ENCODE measurements around the gene FAM13B.
A peak's percentile ranks its signal among the peaks of the same experiment; 100 is the strongest.
"Not testable (repeated sequence)": the region's sequence is repeated elsewhere in the genome, so short reads cannot be mapped to it uniquely, and the experiment has no call there.

Gene FAM13B

DNA sequence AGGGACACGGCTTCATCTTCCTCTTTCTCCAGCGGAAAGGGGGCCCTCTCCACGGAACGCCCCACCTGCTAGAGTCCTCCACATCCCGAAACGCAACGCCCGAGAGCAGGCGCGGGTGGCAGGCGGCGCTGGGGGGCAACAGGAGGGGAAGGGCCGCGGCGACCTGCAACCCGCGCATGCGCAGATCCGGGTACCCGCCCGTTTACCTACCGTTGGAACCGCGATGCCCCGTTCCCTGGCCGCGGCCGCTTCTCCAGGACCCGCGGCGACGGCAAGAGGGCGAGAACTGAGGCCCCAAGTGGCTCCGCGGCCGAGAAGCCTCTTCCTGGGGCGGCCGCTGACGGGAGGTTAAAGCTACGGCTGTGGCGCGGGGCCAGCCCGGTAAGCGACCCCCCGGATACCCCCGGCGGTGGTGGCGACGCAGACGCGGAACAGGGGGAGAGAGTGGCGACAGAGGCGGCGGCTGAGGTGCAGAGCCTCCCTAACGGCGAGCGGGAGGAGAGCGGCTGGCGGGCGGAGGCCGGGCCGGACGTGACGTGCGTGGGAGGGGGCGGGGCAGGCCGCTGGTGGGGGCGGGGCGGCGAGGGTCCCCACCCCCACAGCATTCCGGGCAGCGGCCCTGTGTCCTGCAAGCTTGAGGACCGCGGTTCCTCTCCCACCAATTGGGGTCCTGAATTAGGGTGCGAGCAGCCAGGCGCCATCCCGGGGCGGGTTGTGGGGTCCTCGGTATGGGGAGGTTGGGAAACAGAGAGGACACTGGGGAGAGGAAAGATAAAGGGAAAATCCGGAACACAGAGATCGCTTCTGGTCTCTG lies at the start of gene FAM13B:
Gene FAM13B, minus strand, starts transcription at position 508 of the 814 bp plus-strand sequence. CDS start 13,968 bp downstream, outside the sequence.
- Histone ChIP-seq H3K9me3 (ENCODE audit: control insufficient read depth in 1 of 2, low read length in 2 of 2) (no peaks in the 10 kb centered on the region), H3K27me3 (ENCODE audit: low read depth, low read length) (no peaks in the 10 kb centered on the region), H3K4me1 (ENCODE audit: control insufficient read depth in 1 of 2, insufficient read depth in 2 of 2, low read length in 2 of 2) (peaks cover 16 to 41% of the 10 kb centered on the region in 2 donors), H3K27ac (ENCODE audit: low read length) (peak within 1 kb of the TSS; percentile 96), H3K4me3 (ENCODE audit: low read depth in 1 of 2, low read length in 2 of 2) (peak within 1 kb of the TSS; percentile 94 to 95), H3K36me3 (ENCODE audit: control insufficient read depth in 1 of 2, insufficient read depth in 2 of 2, low read length in 2 of 2) (peaks cover 0 to 10% of the 10 kb centered on the region in 2 donors)

DNA sequence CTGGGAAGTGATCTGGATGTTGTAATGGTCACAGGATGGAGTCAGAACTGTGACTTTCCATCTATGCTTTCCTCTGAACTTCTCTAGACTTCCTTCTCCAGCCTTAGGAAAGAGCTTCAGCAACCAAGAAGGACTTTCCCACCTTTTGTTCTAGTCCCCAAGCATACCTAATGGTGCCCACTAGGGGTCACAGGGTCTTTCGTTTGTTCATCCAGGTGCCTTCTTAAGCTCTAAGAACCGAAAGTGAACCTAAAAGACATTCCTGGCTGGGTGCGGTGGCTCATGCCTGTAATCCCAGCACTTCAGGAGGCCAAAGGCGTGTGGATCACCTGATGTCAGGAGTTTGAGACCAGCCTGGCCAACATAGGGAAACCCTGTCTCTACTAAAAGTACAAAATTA lies 49.2 kb upstream of the FAM13B start:
- no peak overlapping the region for H3K27ac ChIP-seq (ENCODE audit: low read length)
- H3K36me3 ChIP-seq (ENCODE audit: control insufficient read depth in 1 of 2, insufficient read depth in 2 of 2, low read length in 2 of 2) = no peaks in the 10 kb centered on the region
- no peak overlapping the region for H3K4me3 ChIP-seq (ENCODE audit: low read depth in 1 of 2, low read length in 2 of 2)
- H3K27me3 ChIP-seq (ENCODE audit: low read depth, low read length) = no peaks in the 10 kb centered on the region
- no peaks in the 10 kb centered on the region for H3K4me1 ChIP-seq (ENCODE audit: control insufficient read depth in 1 of 2, insufficient read depth in 2 of 2, low read length in 2 of 2)
- H3K9me3 ChIP-seq (ENCODE audit: control insufficient read depth in 1 of 2, low read length in 2 of 2) = no peaks in the 10 kb centered on the region

DNA sequence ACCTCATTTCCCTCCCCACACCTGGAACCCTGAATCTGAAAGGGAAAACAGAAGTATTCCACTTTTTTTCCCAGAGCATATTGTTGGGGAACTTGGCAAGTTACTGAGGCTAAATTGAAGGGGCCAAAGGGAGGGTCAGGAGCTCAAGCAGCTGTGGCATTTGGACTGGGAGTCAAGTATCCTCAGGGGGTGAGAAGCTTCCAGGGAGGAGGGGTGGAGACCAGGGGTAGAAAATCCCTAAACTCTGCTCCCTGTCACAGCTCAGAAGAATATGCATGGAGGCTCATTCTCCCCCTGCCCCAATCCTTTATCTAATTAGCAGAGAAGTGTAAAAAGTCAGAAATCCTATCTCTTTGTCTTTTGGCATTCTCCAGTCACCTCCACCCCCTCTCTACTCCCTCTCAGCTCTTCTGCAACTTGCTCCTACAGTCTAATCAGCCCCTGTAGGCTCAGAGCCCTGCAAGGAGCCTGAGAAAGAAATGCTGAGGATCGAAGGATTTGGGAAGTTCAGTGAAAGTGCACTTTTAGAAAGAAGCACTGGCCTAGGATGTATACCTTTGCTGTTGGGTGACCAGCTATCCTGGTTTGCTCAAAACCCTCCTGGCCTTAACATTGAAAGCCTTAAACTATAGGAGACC lies 45.2 kb upstream of the FAM13B start:
- Histone ChIP-seq H3K4me3 (ENCODE audit: low read depth in 1 of 2, low read length in 2 of 2) (no peak overlapping the region), H3K4me1 (ENCODE audit: control insufficient read depth in 1 of 2, insufficient read depth in 2 of 2, low read length in 2 of 2) (no peaks in the 10 kb centered on the region), H3K36me3 (ENCODE audit: control insufficient read depth in 1 of 2, insufficient read depth in 2 of 2, low read length in 2 of 2) (no peaks in the 10 kb centered on the region), H3K27me3 (ENCODE audit: low read depth, low read length) (no peaks in the 10 kb centered on the region), H3K9me3 (ENCODE audit: control insufficient read depth in 1 of 2, low read length in 2 of 2) (no peaks in the 10 kb centered on the region), H3K27ac (ENCODE audit: low read length) (no peak overlapping the region)

DNA sequence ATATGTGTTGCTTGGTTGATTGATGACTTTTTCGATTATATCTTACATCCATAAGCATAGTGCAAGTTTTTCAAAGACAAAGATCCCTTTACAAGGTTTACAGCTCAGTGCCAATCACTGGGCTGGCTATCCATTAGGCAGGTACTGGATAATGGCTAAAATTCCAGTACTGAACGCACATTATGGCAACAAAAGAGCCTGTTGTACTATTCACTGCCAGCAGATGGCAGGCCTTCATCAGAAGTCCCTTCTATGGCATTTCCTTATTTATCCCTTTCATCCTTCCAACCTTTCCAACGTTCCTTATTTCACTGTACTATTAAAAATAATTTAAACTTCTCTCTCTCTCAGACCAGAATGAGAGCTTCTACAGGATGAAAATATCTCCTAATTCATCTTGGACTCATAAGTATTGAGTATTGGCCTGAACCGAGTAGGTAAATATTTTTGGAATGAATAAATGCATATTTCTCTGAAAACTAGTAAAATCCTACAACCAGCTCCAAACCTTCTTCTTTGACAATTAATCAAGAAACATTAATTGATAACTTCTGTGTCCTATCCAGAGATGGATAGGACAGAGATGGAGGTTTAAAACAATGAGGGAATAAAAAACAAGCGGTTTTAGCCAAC lies 44.3 kb upstream of the FAM13B start:
- no peaks in the 10 kb centered on the region for H3K4me1 ChIP-seq (ENCODE audit: control insufficient read depth in 1 of 2, insufficient read depth in 2 of 2, low read length in 2 of 2)
- H3K36me3 ChIP-seq (ENCODE audit: control insufficient read depth in 1 of 2, insufficient read depth in 2 of 2, low read length in 2 of 2) = no peaks in the 10 kb centered on the region
- H3K9me3 ChIP-seq (ENCODE audit: control insufficient read depth in 1 of 2, low read length in 2 of 2) = no peaks in the 10 kb centered on the region
- no peak overlapping the region for H3K27ac ChIP-seq (ENCODE audit: low read length)
- no peaks in the 10 kb centered on the region for H3K27me3 ChIP-seq (ENCODE audit: low read depth, low read length)
- H3K4me3 ChIP-seq (ENCODE audit: low read depth in 1 of 2, low read length in 2 of 2) = no peak overlapping the region

DNA sequence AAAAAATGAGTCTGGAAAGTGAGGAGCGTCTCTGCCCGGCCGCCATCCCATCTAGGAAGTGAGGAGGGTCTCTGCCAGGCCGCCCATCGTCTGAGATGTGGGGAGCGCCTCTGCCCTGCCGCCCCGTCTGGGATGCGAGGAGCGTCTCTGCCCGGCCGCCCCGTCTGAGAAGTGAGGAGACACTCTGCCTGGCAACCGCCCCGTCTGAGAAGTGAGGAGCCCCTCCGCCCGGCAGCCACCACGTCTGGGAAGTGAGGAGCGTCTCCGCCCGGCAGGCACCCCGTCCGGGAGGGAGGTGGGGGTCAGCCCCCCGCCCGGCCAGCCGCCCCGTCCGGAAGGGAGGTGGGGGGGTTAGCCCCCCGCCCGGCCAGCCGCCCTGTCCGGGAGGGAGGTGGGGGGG lies 37.1 kb upstream of the FAM13B start:
- H3K36me3 ChIP-seq (ENCODE audit: control insufficient read depth in 1 of 2, insufficient read depth in 2 of 2, low read length in 2 of 2); H3K27me3 ChIP-seq (ENCODE audit: low read depth, low read length): not testable (repeated sequence)

DNA sequence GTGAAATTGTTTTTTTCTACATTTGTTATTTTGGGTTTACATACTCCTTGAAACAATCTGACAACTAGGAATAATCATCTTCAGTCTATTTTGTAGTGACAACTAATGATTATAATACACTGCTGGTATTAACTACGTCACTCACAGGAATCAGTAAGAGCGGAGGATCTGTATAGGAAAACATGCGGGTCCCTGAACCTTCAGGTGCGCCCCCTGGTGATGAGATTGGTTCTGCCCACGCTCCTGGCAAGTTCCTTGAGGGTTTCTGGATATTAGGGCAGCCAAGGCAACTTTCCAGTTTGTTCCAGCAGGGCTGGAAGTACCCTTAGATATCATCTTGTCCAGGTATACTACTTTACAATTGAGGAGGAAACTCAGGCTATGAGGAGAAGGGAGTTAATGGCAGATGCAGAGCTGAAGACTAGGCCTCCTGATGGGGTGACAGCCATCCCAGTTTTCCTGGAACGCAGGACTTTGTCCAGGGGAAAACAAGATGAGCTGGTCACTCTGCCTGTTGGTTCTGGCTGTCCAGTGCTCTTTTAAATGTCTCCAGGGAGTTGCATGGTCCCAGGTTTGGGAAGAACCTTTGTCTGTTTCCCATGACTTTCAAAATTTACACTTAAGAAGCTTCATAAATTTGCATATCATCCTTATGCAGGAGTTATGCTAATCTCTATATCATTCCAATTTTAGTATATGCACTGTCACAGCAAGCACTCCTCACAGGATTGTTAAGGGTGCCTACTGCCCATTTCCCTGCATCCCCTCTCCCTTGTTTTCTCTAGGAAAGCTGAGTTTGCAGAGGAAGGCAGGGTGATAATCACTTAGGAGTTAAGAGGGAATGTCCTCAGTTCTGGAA lies 36.1 kb upstream of the FAM13B start:
- H3K36me3 ChIP-seq (ENCODE audit: control insufficient read depth in 1 of 2, insufficient read depth in 2 of 2, low read length in 2 of 2) = no peaks in the 10 kb centered on the region
- H3K9me3 ChIP-seq (ENCODE audit: control insufficient read depth in 1 of 2, low read length in 2 of 2) = no peaks in the 10 kb centered on the region
- H3K4me3 ChIP-seq (ENCODE audit: low read depth in 1 of 2, low read length in 2 of 2) = no peak overlapping the region
- no peak overlapping the region for H3K27ac ChIP-seq (ENCODE audit: low read length)
- H3K27me3 ChIP-seq (ENCODE audit: low read depth, low read length) = no peaks in the 10 kb centered on the region
- H3K4me1 ChIP-seq (ENCODE audit: control insufficient read depth in 1 of 2, insufficient read depth in 2 of 2, low read length in 2 of 2) = no peaks in the 10 kb centered on the region

More for the DNA sequence above, 37.1 kb upstream of the FAM13B start:
- not testable (repeated sequence) for H3K27ac ChIP-seq (ENCODE audit: low read length); H3K4me3 ChIP-seq (ENCODE audit: low read depth in 1 of 2, low read length in 2 of 2); H3K9me3 ChIP-seq (ENCODE audit: control insufficient read depth in 1 of 2, low read length in 2 of 2); H3K4me1 ChIP-seq (ENCODE audit: control insufficient read depth in 1 of 2, insufficient read depth in 2 of 2, low read length in 2 of 2)

DNA sequence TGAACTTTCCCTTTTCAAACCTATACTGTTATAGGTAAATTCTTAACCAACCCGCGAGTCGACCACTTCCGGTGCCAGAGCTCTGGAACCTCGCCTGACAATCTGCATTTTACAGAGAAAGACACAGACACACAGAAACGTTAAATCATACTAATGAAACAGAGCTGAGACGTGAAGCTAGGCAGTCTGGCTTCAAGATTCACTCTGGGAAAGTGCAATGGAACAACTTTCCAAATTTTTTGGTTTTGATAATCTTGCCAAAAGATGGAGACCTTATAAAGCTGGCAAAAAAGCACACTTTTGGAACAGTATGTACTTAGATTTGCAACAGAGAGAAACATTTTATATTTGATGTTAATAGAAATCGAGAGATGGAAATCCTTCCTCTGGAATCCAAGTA lies 35.1 kb upstream of the FAM13B start:
- H3K36me3 ChIP-seq (ENCODE audit: control insufficient read depth in 1 of 2, insufficient read depth in 2 of 2, low read length in 2 of 2) = no peaks in the 10 kb centered on the region
- H3K4me3 ChIP-seq (ENCODE audit: low read depth in 1 of 2, low read length in 2 of 2) = no peak overlapping the region

DNA sequence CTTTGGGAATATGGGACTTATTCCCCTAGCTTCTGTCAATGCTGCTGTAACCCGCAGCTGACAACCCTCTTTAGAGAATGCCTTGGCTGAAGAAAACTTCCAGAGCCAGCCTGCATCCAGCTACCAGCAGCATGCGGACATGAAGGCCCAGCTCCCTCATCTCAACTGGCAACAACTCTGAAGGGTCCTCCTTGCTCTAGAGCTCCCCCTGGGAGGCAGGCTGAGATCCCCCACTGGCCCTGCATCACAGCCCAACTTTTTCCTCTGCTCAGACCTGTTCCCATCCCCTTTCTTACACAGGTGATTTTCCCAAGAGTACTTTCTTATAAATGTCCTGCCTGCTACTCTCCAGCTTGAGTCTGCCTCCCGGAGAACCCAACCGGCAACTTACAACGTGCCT lies 32.2 kb upstream of the FAM13B start:
- no peaks in the 10 kb centered on the region for H3K4me1 ChIP-seq (ENCODE audit: control insufficient read depth in 1 of 2, insufficient read depth in 2 of 2, low read length in 2 of 2)
- no peaks in the 10 kb centered on the region for H3K36me3 ChIP-seq (ENCODE audit: control insufficient read depth in 1 of 2, insufficient read depth in 2 of 2, low read length in 2 of 2)
- H3K27ac ChIP-seq (ENCODE audit: low read length) = no peak overlapping the region
- no peak overlapping the region for H3K4me3 ChIP-seq (ENCODE audit: low read depth in 1 of 2, low read length in 2 of 2)
- H3K9me3 ChIP-seq (ENCODE audit: control insufficient read depth in 1 of 2, low read length in 2 of 2) = no peaks in the 10 kb centered on the region
- no peaks in the 10 kb centered on the region for H3K27me3 ChIP-seq (ENCODE audit: low read depth, low read length)

More for the DNA sequence above, 35.1 kb upstream of the FAM13B start:
- Histone ChIP-seq H3K9me3 (ENCODE audit: control insufficient read depth in 1 of 2, low read length in 2 of 2) (no peaks in the 10 kb centered on the region), H3K27me3 (ENCODE audit: low read depth, low read length) (no peaks in the 10 kb centered on the region), H3K27ac (ENCODE audit: low read length) (no peak overlapping the region), H3K4me1 (ENCODE audit: control insufficient read depth in 1 of 2, insufficient read depth in 2 of 2, low read length in 2 of 2) (no peaks in the 10 kb centered on the region)

DNA sequence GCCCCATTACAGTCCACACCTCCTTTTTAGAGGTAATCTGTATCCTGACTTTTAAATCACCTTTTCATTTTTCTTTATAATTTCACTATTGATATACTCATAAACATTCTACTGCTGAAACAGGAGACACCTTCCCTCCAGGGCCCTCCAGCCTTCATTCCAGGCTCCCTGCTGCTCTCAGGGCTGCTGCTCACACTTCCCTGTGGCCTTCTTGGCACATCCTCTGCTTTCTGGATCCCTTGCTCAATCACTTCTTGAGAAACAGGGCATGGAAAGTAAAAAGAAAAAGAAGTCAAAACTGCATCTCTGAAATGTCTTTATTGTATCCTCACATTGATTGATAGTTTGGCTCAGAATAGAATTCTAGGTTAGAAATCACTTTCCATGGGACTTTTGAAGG lies 31.6 kb upstream of the FAM13B start:
- Histone ChIP-seq H3K9me3 (ENCODE audit: control insufficient read depth in 1 of 2, low read length in 2 of 2) (no peaks in the 10 kb centered on the region), H3K4me3 (ENCODE audit: low read depth in 1 of 2, low read length in 2 of 2) (no peak overlapping the region), H3K27me3 (ENCODE audit: low read depth, low read length) (no peaks in the 10 kb centered on the region), H3K27ac (ENCODE audit: low read length) (no peak overlapping the region), H3K36me3 (ENCODE audit: control insufficient read depth in 1 of 2, insufficient read depth in 2 of 2, low read length in 2 of 2) (no peaks in the 10 kb centered on the region), H3K4me1 (ENCODE audit: control insufficient read depth in 1 of 2, insufficient read depth in 2 of 2, low read length in 2 of 2) (no peaks in the 10 kb centered on the region)

DNA sequence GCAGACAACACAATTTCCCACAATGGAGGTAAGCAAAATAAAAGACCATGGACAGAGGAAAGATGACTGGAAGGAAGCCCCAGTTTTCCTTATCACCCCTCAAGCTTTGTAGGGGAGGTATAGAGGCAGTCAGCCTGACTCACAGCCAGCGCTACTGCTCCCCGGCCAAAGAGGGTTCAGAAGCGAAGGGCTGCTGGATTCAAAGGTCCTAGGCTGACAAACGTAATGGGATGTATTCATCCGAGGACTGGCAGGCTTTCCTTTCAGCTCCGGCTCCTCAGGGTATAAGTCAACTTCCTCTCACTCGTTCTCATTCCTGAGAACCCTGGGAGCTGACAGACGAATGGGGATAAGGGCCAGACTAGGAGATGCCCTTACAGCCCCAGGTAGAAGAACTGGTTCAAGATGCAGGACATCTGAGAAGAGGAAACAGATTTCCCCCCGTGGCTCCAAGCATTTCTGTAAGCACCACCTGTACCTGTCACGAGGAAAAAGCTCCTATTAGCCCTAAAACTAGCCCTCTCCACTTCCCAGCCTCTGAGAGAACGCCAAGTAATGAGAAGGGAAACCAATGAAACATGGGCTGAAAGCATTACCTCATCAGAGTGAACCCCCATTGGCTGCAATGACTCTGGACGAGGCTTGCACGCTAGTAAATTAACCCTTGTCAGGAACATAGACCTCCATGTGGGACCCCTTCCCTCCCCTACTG lies 22.1 kb upstream of the FAM13B start:
- Histone ChIP-seq H3K4me1 (ENCODE audit: control insufficient read depth in 1 of 2, insufficient read depth in 2 of 2, low read length in 2 of 2) (peaks cover 0 to 3% of the 10 kb centered on the region in 2 donors), H3K27me3 (ENCODE audit: low read depth, low read length) (no peaks in the 10 kb centered on the region), H3K4me3 (ENCODE audit: low read depth in 1 of 2, low read length in 2 of 2) (peak overlapping the region in 1 of 2 donors; percentile 28), H3K9me3 (ENCODE audit: control insufficient read depth in 1 of 2, low read length in 2 of 2) (no peaks in the 10 kb centered on the region), H3K27ac (ENCODE audit: low read length) (no peak overlapping the region), H3K36me3 (ENCODE audit: control insufficient read depth in 1 of 2, insufficient read depth in 2 of 2, low read length in 2 of 2) (no peaks in the 10 kb centered on the region)

Measured in muscle layer of duodenum (tissue), 2 donors.